Stomach (tissue), 9 donors: ENCODE data around the gene SMG9. TPM values are rescaled to one million over a fixed set of nuclear protein-coding genes. Genes with fewer than 3 reads are reported as not detected.

ENCODE experiments used
- DNase-seq, 2 donors: peaks; one replicate each; pipeline versions ENCODE4 v3.0.0 to v3.0.0-alpha.2; 2013 to 2019
- H3K27ac ChIP-seq, 5 donors: fragments of 200-600 bp in 4 of 5; sonication (generic) in 4 of 5; one replicate each; pipeline ENCODE4 v1.5.1; 2013 to 2019; ENCODE audit warnings: mild to moderate bottlenecking in 1 of 5, moderate library complexity in 1 of 5
- H3K27me3 ChIP-seq, 3 donors: fragments of 200-600 bp; sonication (generic); one replicate each; pipeline ENCODE4 v1.5.1; 2017 to 2019; ENCODE audit warnings: mixed run types in 1 of 3
- H3K36me3 ChIP-seq, 4 donors: fragments of 200-600 bp; sonication (generic); 1 replicate in 3 of 4; 2 replicates in 1 of 4; pipeline ENCODE4 v1.5.1; 2016 to 2019
- H3K4me1 ChIP-seq, 4 donors: fragments of 200-600 bp; sonication (generic); one replicate each; pipeline ENCODE4 v1.5.1; 2016 to 2019
- H3K4me3 ChIP-seq, 4 donors: fragments of 200-600 bp; sonication (generic) in 3 of 4; one replicate each; pipeline ENCODE4 v1.5.1; 2016 to 2019; ENCODE audit warnings: mild to moderate bottlenecking in 1 of 4
- H3K9me3 ChIP-seq, 4 donors: fragments of 200-600 bp; sonication (generic); one replicate each; pipeline ENCODE4 v1.5.1; 2016 to 2019
- CTCF ChIP-seq, 7 experiments: fragments of 450-650 bp in 4 of 7; fragments of 200-600 bp in 3 of 7; sonication (generic) in 3 of 7; IDR thresholded peaks; one replicate each; pipeline ENCODE4 v1.5.1; 2016 to 2019; ENCODE audit warnings: antibody characterized with exemption in 7 of 7, control low read depth in 2 of 7, mild to moderate bottlenecking in 1 of 7
- EP300 ChIP-seq: sonication (generic); formaldehyde crosslinking; IDR thresholded peaks from one replicate; pipeline ENCODE4 v1.6.1; 2017; ENCODE audit warnings: antibody characterized with exemption
- POLR2A ChIP-seq, 4 donors: fragments of 450-650 bp; IDR thresholded peaks; one replicate each; pipeline ENCODE4 v1.6.1; 2016; ENCODE audit warnings: antibody characterized with exemption in 4 of 4, control low read depth in 2 of 4, mild to moderate bottlenecking in 1 of 4, moderate library complexity in 1 of 4
- POLR2AphosphoS5 ChIP-seq, 3 donors: sonication (generic); formaldehyde crosslinking; IDR thresholded peaks; one replicate each; pipeline ENCODE4 v1.6.1; 2016; ENCODE audit warnings: antibody characterized with exemption in 3 of 3
- WGBS, 5 donors: extraction: QIAGEN DNeasy Blood & Tissue Kit in 3 of 5; methylation state at CpG; one replicate each; pipeline versions ENCODE4 v1.1.5 to v1.1.7; 2013 to 2018; 5-methylcytosine and 5-hydroxymethylcytosine counted together
- intact Hi-C: fragments of 100-400 bp; cut with DNase I; formaldehyde crosslinking; loops from one replicate; pipeline ENCODE4 v1.15.1; 2023; ENCODE audit warnings: low total_unique reads
- polyA plus RNA-seq, 3 donors: library from polyadenylated mRNA; stranded (reverse); fragments of 200-250 nt; gene quantifications; one replicate each; pipeline ENCODE4 v1.2.3, GENCODE V29; 2013
- total RNA-seq, 5 donors: library from RNA; depleted of rRNA; stranded (reverse); fragments of >200 nt; gene quantifications; one replicate each; pipeline versions ENCODE4 v1.1.0 to v1.2.3, GENCODE V29; 2014 to 2016
- donor health status: healthy with polysubstance abuse.
- donor health status: Bipolar disorder and iron deficiency.
- donor health status: healthy.

Gene SMG9
- total and polyA plus RNA-seq, 8 donors = 3.5 to 59.4 (median 17.0) TPM

GRCh38 chr19:43782311-43782660, 27.5 kb upstream of the SMG9 start:
- H3K27me3 ChIP-seq = peaks cover 0 to 54% (median 0%) of the 10 kb centered on the region in 3 donors
- 59 to 71% (median 64%) methylated on average over 8 of the region's 8 CpGs for WGBS, 5 donors
- TF ChIP-seq CTCF (IDR thresholded peaks at IDR 0.05) (no peak), POLR2A (IDR thresholded peaks at IDR 0.05) (no peak), POLR2AphosphoS5 (IDR thresholded peaks at IDR 0.05) (no peak), EP300 (no peak)
- peaks cover 30 to 78% (median 38%) of the 10 kb centered on the region in 4 donors for H3K4me1 ChIP-seq
- H3K4me3 ChIP-seq = peak overlapping the region in 1 of 4 donors; percentile 16
- no peaks in the 10 kb centered on the region for H3K9me3 ChIP-seq
- H3K36me3 ChIP-seq = no peaks in the 10 kb centered on the region
- intact Hi-C loops = loop anchor here (5.0 kb wide), 1 partner anchor 35 kb away; no protein-coding TSS in a partner anchor
- H3K27ac ChIP-seq = peak overlapping the region in 1 of 5 donors; percentile 34
- no peak for DNase-seq

GRCh38 chr19:43781630-43782310, 27.0 kb upstream of the SMG9 start:
- H3K4me1 ChIP-seq = peaks cover 34 to 84% (median 39%) of the 10 kb centered on the region in 4 donors
- H3K27ac ChIP-seq = peak overlapping the region in 3 of 5 donors; percentile 74 to 90 (median 80)
- no peak for TF ChIP-seq POLR2AphosphoS5 (IDR thresholded peaks at IDR 0.05)
- no peak for TF ChIP-seq POLR2A (IDR thresholded peaks at IDR 0.05)
- no peak for TF ChIP-seq CTCF (IDR thresholded peaks at IDR 0.05)
- no peak for TF ChIP-seq EP300
- H3K36me3 ChIP-seq = no peaks in the 10 kb centered on the region
- H3K27me3 ChIP-seq = peaks cover 0 to 54% (median 0%) of the 10 kb centered on the region in 3 donors
- no peaks in the 10 kb centered on the region for H3K9me3 ChIP-seq
- WGBS, 5 donors = 77 to 88% (median 83%) methylated on average over 14 of the region's 14 CpGs
- DNase-seq = no peak
- H3K4me3 ChIP-seq = no peak overlapping the region
- intact Hi-C loops = loop anchor here (5.0 kb wide), 1 partner anchor 34 kb away; no protein-coding TSS in a partner anchor

GRCh38 chr19:43780706-43781525, 26.2 kb upstream of the SMG9 start, which contains the start of gene KCNN4:
TSS of gene KCNN4 (minus strand) at chr19:43780973. CDS start at chr19:43780861, 112 bp downstream.
- Histone ChIP-seq H3K4me3 (peak within 1 kb of the TSS; percentile 19 to 38 (median 31)), H3K4me1 (peaks cover 34 to 92% (median 43%) of the 10 kb centered on the region in 4 donors)

More at GRCh38 chr19:43780706-43781525, 26.2 kb upstream of the SMG9 start, which contains the start of gene KCNN4:
- Histone ChIP-seq H3K36me3 (no peaks in the 10 kb centered on the region), H3K9me3 (no peaks in the 10 kb centered on the region), H3K27ac (peak within 1 kb of the TSS; percentile 74 to 90 (median 82)), H3K27me3 (peaks cover 0 to 54% (median 0%) of the 10 kb centered on the region in 3 donors)
- peak; percentile 57 to 82 for DNase-seq
- intact Hi-C loops = loop anchor here (5.0 kb wide), 1 partner anchor 34 kb away; no protein-coding TSS in a partner anchor
- TF ChIP-seq POLR2AphosphoS5 (IDR thresholded peaks at IDR 0.05) = peak in 2 of 3 donors; percentile 56 to 81
- TF ChIP-seq CTCF (IDR thresholded peaks at IDR 0.05) = no peak
- TF ChIP-seq EP300 = no peak
- peak in 1 of 4 donors; percentile 15 for TF ChIP-seq POLR2A (IDR thresholded peaks at IDR 0.05)
- whole genome bisulfite sequencing, 5 donors = 11 to 14% (median 13%) methylated on average over 16 to 19 of the region's 19 CpGs
